OCI-LY7 (cell line): ENCODE data around the gene GBGT1. TPM values are rescaled to one million over a fixed set of nuclear protein-coding genes. Genes with fewer than 3 reads are reported as not detected.

Experiments used
- BruUV-seq: library from RNA; stranded (reverse); fragments of 400-500 nt; replicated peaks from 2 replicates; lab custom pipeline; 2021; lab: Mats Ljungman, UMichigan
- CTCF ChIA-PET: fragments of 300-600 bp; sonication (Branson Sonifier 250); formaldehyde crosslinking; loops from one replicate; lab custom pipeline; 2022; ENCODE audit warnings: antibody characterized with exemption; ENCODE audit not compliant: unreplicated experiment; lab: Charles Lee
- POLR2A ChIA-PET: fragments of 300-600 bp; sonication (Branson Sonifier 250); formaldehyde crosslinking; loops from one replicate; lab custom pipeline; 2022; ENCODE audit warnings: antibody characterized with exemption; lab: Charles Lee
- DNase-seq: peaks from one replicate; pipeline ENCODE4 v3.0.0-alpha.2; 2015; ENCODE audit warnings: low spot score
- H2AFZ ChIP-seq: fragments of 200-600 bp; sonication (generic), shearing (Covaris generic); 2 replicates; pipeline ENCODE4 v1.6.1; 2014; ENCODE audit warnings: mild to moderate bottlenecking, antibody characterized with exemption, low read length, moderate library complexity
- H3K27ac ChIP-seq: fragments of 200-600 bp; sonication (generic); 2 replicates; pipeline ENCODE4 v1.5.1; 2014; ENCODE audit warnings: mixed run types, low read depth, mild to moderate bottlenecking, moderate library complexity, low read length, inconsistent platforms; ENCODE audit not compliant: poor library complexity, severe bottlenecking
- H3K36me3 ChIP-seq: fragments of 200-600 bp; sonication (generic); 2 replicates; pipeline ENCODE4 v1.6.1; 2014; ENCODE audit warnings: mild to moderate bottlenecking, antibody characterized with exemption, low read length, moderate library complexity, mixed read lengths; ENCODE audit not compliant: insufficient read depth
- H3K4me1 ChIP-seq: fragments of 200-600 bp; sonication (generic); 2 replicates; pipeline ENCODE4 v1.5.1; 2014; ENCODE audit warnings: mild to moderate bottlenecking, low read length; ENCODE audit not compliant: insufficient read depth, poor library complexity, severe bottlenecking
- H3K4me2 ChIP-seq: fragments of 200-600 bp; sonication (generic); 2 replicates; pipeline ENCODE4 v1.6.1; 2014; ENCODE audit warnings: mild to moderate bottlenecking, low read length
- H3K4me3 ChIP-seq: fragments of 200-600 bp; sonication (generic); 2 replicates; pipeline ENCODE4 v1.5.1; 2014; ENCODE audit warnings: mild to moderate bottlenecking, low read depth, low read length; ENCODE audit not compliant: poor library complexity, severe bottlenecking
- H3K79me2 ChIP-seq: fragments of 200-600 bp; sonication (generic); 2 replicates; pipeline ENCODE4 v1.6.1; 2016; ENCODE audit warnings: low read depth, mild to moderate bottlenecking, low read length, moderate library complexity, mixed read lengths; ENCODE audit not compliant: insufficient read depth
- H3K9me2 ChIP-seq: fragments of 200-600 bp; sonication (generic); 2 replicates; pipeline ENCODE4 v1.6.1; 2016; ENCODE audit warnings: mild to moderate bottlenecking, low read length, mixed read lengths; ENCODE audit not compliant: insufficient read depth
- H3K9me3 ChIP-seq: fragments of 200-600 bp; sonication (generic); 2 replicates; pipeline ENCODE4 v1.6.1; 2014; ENCODE audit warnings: mild to moderate bottlenecking, mixed run types, low read length, mixed read lengths
- H4K20me1 ChIP-seq: fragments of 200-600 bp; sonication (generic); 2 replicates; pipeline ENCODE4 v1.6.1; 2014; ENCODE audit warnings: mild to moderate bottlenecking, antibody characterized with exemption, low read length, moderate library complexity, mixed read lengths; ENCODE audit not compliant: insufficient read depth
- EZH2phosphoT487 ChIP-seq: fragments of 200-600 bp; sonication (generic); IDR thresholded peaks from 2 replicates; pipeline ENCODE4 v1.6.1; 2018; ENCODE audit warnings: low read depth, borderline replicate concordance, mild to moderate bottlenecking, mixed run types, antibody characterized with exemption, low read length, moderate library complexity, mixed read lengths
- intact Hi-C: fragments of 100-400 bp; cut with micrococcal nuclease; formaldehyde crosslinking; loops from one replicate; pipeline ENCODE4 v1.10.0; 2022; ENCODE audit not compliant: unreplicated experiment
- total RNA-seq, 2 experiments: library from RNA; depleted of rRNA in 1 of 2; stranded (reverse); fragments of >200 nt in 1 of 2; shearing (Covaris generic) in 1 of 2; gene quantifications; 2 replicates each; pipeline ENCODE4 v1.2.3, GENCODE V29; 2014 to 2022
- TF ChIP-seq, protein P1 (sequence below): fragments of 200-600 bp; sonication (generic); conservative IDR thresholded peaks from 2 replicates; pipeline ENCODE4 v1.5.1; 2014; ENCODE audit warnings: mild to moderate bottlenecking, antibody characterized with exemption, low read length, moderate library complexity, mixed read lengths

The GBGT1 gene
- total RNA-seq, 2 experiments from 2014 or later: 2.1 to 5.9 TPM

DNA sequence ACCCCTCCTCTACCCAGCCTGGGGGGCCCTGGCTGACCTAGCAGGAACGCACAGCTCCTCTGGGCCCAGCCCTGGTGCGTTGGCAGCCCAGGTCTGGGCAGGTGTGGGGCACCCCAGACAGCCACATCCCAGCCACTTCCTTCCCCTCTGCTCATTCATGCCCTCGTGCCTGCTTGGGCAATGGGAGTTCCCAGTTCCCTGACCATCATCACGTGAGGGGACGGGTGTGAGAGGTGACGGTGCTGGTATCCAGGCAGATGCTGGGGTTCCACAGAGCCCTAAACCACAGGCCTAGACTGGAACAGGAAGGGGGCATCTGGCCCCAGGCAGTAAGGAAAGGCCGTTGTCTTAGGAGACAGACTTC lies 51.1 kb downstream of the GBGT1 start:
- no TSS peak for BruUV-seq
- Histone ChIP-seq H4K20me1 (no peaks in the 10 kb centered on the region), H2AFZ (no peak overlapping the region), H3K4me1 (peaks cover 11% of the 10 kb centered on the region), H3K79me2 (no peaks in the 10 kb centered on the region), H3K4me3 (no peak overlapping the region), H3K4me2 (no peak overlapping the region), H3K27ac (no peak overlapping the region), H3K9me3 (no peaks in the 10 kb centered on the region), H3K9me2 (no peaks in the 10 kb centered on the region), H3K36me3 (peaks cover 7% of the 10 kb centered on the region; the same call in 1 of the 2 replicates)
- TF ChIP-seq EZH2phosphoT487: no peak
- TF ChIP-seq, protein P1, sequence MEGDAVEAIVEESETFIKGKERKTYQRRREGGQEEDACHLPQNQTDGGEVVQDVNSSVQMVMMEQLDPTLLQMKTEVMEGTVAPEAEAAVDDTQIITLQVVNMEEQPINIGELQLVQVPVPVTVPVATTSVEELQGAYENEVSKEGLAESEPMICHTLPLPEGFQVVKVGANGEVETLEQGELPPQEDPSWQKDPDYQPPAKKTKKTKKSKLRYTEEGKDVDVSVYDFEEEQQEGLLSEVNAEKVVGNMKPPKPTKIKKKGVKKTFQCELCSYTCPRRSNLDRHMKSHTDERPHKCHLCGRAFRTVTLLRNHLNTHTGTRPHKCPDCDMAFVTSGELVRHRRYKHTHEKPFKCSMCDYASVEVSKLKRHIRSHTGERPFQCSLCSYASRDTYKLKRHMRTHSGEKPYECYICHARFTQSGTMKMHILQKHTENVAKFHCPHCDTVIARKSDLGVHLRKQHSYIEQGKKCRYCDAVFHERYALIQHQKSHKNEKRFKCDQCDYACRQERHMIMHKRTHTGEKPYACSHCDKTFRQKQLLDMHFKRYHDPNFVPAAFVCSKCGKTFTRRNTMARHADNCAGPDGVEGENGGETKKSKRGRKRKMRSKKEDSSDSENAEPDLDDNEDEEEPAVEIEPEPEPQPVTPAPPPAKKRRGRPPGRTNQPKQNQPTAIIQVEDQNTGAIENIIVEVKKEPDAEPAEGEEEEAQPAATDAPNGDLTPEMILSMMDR: no peak
- DNase-seq: no peak
- intact Hi-C loops: no loop called here
- ChIA-PET POLR2A (no interaction called here), CTCF (no interaction called here)

DNA sequence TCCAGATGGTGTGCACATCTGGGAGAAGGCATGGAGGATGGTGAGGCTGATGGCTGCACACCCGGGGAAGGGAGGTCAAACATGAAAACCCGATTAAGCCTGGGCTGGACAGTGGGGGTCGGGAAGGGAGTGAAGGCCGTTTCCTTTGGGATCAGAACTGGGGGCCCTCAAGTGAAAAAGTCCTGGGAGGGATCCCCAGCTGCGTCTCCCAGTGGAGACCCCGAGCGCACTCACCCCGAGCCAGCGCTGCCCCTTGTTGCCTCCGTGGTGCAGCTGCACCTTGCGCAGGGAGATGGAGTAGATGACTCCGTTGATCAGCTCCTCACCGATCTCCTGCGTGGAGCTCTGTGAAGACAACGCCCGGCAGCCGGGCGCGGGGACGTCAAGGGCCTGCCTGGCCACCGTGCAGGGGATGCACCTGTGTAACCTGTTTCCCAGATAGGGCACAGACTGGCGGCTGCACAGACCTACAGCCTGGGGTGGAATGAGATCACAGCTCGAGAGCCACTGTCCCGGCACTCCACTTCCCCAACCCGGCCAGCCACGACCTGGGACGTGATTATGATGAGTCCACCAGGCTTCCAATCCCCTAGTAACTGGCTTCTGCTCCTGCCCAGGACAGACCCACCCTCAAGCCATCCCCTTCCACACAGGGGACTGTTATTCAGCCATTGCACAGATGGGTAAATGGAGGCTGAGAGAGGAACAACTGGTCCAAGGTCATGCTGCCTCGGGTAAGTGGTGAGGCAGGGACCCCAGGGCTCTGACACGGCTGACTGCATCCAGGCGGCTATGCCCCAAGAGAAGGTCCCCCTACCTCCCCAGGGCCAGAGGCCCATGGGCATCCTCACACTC lies 51.7 kb downstream of the GBGT1 start:
- BruUV-seq: no TSS peak
- Histone ChIP-seq H3K9me3 (no peaks in the 10 kb centered on the region), H3K79me2 (no peaks in the 10 kb centered on the region), H3K9me2 (no peaks in the 10 kb centered on the region), H3K36me3 (peaks cover 10% of the 10 kb centered on the region; the same call in 1 of the 2 replicates), H4K20me1 (no peaks in the 10 kb centered on the region), H3K4me3 (no peak overlapping the region), H3K4me2 (no peak overlapping the region), H3K4me1 (peaks cover 11% of the 10 kb centered on the region), H3K27ac (no peak overlapping the region), H2AFZ (no peak overlapping the region)
- no peak for DNase-seq
- ChIA-PET CTCF (no interaction called here), POLR2A (no interaction called here)
- intact Hi-C loops: no loop called here
- TF ChIP-seq, protein P1: no peak
- no peak for TF ChIP-seq EZH2phosphoT487
